HL-60/S4 treated with retinoic acid at 250 ng/mL for 4 days and 3 days (cell line): Measurements from ENCODE around the gene IGFBP4.

Experiments used
- in situ Hi-C: fragments of 300-500 bp; cut with MboI; formaldehyde crosslinking; loops from 2 replicates; pipeline ENCODE4 v1.7.0; 2022; ENCODE audit warnings: low sequenced_read_pairs

The IGFBP4 gene

DNA sequence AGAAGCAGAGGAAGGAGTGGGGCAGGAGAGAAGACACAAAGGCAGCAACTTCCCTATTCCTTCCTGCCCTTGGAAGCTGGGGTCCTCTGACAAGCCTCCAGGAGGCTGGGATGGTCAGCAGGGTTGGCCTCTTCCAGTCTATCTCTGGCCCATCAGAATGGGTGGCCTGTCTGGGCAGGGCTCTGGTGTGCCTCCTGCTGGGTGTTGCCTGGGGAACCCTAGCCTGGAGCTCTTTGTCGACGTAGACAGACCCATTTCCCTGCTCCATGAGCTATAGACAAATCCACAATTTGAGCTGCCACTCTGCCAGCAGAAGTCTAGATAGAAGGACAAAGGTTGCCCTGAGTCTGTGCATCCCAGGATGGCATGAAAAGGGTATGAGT is 11.4 kb downstream of the IGFBP4 start:
- in situ Hi-C loops = no loop called here

DNA sequence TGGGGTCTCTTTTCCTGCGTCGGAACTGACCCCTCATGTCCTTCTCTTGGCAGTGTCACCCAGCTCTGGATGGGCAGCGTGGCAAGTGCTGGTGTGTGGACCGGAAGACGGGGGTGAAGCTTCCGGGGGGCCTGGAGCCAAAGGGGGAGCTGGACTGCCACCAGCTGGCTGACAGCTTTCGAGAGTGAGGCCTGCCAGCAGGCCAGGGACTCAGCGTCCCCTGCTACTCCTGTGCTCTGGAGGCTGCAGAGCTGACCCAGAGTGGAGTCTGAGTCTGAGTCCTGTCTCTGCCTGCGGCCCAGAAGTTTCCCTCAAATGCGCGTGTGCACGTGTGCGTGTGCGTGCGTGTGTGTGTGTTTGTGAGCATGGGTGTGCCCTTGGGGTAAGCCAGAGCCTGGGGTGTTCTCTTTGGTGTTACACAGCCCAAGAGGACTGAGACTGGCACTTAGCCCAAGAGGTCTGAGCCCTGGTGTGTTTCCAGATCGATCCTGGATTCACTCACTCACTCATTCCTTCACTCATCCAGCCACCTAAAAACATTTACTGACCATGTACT is 13.2 kb downstream of the IGFBP4 start:
- in situ Hi-C loops = no loop called here

DNA sequence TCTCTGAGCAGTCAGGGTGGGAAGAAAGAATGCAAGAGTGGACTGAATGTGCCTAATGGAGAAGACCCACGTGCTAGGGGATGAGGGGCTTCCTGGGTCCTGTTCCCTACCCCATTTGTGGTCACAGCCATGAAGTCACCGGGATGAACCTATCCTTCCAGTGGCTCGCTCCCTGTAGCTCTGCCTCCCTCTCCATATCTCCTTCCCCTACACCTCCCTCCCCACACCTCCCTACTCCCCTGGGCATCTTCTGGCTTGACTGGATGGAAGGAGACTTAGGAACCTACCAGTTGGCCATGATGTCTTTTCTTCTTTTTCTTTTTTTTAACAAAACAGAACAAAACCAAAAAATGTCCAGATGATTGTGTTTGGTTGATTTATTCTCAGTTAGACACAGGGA is 14.1 kb downstream of the IGFBP4 start:
- in situ Hi-C loops = no loop called here

DNA sequence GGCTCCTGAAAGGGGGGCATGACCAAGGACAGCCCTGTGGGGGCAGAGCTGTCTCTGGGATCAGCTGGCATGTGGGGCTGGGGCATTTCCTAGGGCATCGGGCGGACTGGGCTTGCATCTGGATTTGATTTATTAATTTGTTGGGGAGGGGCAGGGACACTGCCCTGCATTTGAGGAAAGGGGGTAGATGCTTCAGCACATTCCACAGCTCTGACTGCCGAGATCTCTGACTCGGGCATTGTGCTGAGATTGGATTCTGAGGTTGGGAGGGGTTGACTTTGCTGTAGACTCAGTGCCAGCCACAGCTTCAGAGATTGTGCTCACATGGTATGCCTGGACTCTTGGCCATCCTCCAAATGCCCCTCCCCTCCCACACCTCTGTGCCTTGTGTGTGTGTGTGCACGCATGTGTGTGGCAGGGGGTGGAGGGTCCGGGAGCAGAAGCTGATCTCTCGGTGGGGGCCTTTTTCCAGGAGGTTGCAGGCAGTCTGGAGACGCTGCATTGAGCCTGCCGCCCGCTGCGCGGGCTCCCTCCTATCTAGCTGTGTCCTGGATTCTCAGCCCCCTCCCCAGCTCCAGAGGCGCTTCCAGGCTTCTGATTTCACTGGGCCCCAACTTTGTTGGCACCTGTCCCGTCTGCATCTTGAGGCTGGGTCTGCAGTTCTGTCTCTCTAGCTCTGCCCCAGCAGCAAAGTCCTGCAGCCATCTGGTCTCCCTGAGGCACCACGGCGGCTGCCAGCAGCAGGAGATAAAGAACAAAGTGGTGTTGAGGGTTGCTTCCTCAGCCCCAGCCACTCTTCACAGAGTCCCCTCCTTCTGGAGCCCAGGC is 14.9 kb downstream of the IGFBP4 start:
- in situ Hi-C loops = no loop called here

DNA sequence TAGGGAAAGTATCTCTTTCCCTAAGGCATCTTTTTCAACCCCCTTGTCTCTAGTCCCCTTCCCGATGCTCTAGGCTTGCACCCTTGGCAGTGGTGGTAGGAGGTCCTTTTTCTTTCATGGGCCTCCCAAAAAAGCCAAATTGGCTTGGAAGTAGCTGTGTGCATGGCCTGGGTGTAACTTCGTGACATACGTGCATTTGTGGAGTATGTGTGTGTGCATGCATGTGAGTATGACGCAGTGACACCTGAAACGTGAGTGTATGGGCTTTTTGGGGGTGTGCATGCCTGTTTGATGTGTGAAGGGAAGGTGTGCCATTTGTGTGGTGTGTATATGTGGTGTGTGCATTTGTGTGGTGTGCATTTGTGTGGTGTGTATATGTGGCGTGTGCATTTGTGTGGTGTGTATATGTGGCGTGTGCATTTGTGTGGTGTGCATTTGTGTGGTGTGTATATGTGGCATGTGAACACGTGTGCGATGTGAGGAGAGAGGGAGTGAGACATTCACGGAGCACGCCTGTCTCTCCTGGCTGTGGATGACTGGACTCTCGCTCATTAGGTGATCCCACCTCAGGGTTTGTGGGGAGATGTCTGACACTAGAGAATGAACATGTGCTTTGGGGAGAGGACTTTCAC is 15.7 kb downstream of the IGFBP4 start:
- in situ Hi-C loops = no loop called here

DNA sequence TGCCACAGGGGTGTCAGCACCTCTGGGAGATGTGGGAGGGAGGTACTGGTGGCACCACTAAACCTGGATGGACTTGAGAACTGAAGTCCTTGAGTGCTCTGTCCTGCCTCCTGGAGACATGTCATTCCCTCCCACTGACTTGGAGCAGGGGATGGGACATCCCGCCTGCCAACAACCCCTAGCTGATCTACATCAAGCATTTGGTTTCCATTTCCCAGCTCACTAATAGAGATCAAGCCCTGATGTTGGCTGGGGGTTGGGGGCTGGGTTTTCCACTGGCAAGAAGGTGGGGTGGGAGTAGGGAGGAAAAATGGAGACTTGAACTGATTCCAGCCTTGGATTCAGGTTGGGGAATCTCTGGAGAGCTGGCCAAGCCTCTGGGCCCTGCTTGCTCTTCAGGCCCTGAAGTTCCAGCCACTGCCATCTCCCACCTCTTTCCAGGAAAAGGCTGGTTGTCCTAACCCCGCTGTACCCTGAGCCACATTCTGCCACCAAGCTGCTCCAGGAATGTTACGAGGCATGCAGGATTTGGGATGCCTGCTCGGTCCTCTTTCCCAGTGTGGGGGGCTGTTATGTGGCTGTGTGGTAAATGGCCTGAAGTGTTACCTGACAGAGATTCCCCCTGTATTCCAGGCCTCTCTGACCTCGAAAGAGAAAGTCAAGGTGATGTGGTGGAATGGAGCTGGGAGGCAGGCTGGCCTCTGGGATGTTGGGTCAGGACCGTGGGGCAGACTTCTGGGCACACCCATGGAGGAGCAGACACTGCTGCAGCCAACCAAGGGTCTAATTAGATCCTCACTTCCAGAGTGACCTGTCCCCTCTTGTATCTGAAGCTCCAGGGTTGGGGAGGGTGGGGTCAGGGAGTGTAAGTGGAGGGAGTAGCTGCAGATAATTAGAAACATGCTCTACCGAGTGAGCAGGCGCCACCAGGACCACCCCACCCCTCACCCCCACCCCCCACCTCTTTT is 16.7 kb downstream of the IGFBP4 start:
- in situ Hi-C loops = no loop called here

DNA sequence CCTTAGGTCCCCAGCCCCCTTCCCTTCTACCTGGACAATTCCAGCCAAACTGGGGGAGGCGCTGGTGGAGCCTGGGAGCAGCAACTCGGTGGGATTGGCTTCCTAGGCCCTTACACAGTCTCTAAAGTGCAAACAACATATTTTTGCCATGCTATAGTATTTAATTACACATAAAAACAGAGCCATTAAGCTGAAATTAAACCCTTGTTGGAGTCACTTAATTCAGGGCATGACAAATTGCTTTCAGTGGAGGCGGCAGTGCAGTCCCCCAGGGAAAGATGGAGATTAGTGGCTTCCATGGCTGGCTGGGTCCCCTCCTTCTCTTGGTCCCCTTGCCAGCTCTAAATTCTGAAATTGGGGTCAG is 17.3 kb downstream of the IGFBP4 start:
- in situ Hi-C loops = no loop called here

DNA sequence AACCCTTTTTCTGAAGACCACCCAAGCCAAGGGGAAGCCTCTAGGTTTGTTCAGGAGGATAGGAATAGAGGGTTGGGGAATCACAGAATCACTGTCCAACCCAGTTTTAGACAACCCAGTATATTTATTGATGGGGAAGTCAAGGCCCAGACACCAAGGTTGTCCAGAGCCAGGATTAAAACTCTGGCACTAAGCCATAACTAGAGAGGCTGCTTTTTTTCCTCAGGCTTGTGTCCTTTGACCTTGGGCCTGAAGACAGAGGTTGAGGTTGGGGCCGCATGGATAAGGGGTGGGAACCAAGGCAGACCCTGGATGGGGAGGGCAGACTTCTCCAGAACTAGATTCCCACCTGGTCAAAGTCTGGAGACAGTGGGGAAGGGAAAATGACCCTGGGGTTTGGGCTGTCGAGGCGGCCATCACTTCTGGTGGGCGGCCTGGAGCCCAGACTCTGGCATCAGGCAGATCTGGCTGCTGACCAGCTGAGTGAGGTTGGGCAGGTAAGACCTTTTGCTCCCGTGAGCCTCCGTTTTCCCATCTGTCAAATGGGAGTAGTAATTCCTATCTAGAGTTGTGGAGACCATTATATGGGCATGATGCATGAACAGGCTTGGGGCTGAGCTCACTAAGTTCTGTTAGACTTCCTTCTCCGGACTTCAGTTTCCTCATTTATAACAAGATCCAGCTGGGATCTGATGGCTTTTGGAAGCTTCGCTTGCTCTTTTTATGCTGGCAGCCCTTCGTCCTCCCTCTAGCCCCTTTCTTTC is 17.9 kb downstream of the IGFBP4 start:
- in situ Hi-C loops = no loop called here

DNA sequence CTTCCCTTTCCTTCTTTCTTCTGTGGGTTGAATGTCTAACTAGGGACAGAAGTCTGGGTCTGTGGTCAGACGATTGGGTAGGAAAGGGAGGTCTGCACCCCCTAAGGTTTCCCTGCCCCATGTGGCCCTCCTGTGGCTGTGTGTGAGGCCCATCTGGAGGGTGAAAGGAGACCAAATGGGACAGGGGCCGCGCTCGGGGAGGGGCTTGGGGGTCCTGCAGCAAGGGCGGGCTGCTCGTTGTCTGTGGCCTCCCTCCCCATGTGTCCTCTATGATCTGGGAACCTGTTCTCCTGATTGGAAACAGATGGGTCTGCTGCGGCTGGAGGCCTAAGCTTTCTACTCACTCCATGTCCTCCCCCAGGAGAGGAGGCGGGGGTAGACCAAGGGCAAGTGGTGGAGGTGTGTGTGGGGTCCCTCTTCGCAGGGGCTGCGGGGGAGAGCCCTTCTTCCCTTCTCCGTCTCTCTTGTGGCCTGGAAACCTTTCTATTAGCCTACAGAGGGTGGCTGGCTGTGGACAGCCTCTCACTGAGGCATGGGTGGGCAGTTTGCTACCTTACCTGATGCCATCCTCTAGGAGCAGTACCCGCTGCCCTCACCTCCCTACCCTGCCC is 18.6 kb downstream of the IGFBP4 start:
- in situ Hi-C loops = no loop called here

DNA sequence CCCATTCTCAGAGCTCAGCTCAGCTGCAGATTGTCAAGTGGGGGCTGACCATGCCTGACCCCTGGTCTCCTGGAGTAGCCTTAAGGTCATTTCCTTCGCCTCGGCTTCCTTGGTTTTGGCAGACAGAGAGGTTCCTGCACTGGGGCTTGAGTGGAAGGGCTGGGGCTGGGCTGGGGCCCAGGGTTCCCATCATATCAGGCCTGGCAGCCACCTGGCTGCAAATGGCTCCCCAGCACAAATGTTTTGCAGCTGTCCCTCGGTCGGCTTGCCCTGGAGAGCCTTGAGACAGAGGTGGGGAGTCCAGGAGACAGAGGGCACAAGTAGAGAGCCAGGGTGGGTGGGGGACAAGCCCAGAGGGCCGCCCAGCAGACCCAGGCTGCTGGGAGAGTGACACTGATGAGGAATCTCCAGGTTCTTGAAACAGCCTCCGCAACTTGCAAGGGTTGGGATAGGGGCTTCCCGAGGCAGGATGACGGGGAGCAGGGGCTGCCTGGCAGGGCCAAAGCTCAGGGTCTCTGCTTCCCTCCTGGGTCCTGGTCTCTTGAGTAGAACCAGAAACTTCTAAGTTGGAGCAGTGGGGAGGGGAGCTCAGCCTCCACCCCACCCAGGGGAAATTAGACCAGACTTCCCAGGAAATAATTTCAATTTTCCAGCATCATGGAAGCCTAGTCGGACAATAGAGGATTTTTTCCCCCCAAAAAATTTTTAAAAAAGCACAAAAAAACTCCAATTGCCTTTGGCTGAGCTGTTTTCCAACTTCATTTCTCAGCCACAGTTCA is 19.3 kb downstream of the IGFBP4 start:
- in situ Hi-C loops = no loop called here

DNA sequence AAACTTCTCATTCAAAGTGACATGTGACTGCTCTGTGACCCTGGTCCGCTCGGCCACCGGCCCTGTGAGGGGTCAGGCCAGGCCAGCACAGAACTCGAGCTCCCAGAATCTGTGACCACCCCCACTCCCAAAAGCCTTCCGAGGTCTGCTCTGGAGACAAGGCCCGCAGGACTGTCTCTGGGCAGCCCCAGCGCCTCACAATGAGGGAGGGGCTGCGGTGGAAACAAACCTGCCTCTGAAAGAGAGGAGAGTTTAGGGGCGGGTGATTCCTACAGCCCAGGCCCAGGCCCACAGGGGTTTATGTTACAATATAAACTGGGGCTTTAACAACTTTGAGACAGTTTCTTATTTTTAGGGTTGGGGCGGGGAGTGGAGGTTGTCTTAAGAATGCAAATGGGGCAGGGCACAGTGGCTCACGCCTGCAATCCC is 19.9 kb downstream of the IGFBP4 start:
- in situ Hi-C loops = no loop called here

DNA sequence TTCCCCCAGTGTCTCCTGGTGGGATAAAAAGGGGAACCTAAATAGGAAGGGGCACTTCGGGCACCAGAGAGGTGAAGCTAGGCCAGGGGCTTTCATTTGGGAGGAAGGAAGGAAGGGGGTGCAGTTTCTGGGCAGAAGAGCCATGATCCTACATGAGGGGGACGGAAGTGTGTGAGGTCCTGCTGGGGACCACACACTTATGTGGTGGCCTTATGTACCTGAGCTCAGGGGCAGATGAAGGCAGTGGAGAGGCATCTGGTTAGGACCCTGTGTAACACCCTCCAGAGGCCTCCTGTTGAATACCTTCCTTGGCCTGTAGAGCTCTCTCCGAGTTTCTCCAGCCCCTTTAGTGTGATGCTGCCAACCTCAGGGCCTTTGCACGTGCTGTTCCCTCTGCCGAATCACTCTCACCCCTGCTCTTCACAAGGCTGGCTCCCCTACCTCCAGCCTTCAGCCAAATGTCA is 21.2 kb downstream of the IGFBP4 start:
- in situ Hi-C loops = no loop called here

DNA sequence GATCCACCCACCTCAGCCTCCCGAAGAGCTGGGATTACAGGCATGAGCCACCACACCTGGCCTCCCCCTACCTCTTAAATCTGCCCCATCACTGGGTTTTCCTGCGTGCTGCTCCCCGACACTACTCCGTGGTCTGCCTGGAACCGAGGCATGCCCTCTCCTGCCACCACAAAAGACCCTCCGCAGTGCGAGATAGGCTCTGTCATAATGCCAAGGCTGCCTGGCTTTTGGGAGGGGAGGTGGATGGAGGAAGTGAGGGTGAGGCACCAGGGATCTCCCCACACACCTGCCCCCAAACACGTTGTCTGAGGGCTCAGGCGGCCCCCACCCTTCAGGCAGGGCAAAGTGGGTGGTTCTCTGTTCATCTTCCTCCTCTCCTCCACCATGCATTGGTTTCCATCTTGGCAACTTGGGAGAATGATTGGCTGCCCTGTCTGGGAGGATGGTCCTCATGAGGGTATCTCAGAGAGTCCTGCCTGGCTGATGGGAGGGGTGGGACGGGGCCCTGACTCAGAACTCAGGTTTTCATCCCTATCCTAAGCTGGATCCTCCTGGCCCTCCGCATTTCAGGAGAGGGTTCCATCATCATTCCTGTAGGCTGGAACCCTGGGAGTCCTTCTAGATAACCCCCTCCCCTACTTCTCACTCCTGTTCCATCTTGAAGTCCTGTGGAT is 23.2 kb downstream of the IGFBP4 start:
- in situ Hi-C loops = no loop called here

DNA sequence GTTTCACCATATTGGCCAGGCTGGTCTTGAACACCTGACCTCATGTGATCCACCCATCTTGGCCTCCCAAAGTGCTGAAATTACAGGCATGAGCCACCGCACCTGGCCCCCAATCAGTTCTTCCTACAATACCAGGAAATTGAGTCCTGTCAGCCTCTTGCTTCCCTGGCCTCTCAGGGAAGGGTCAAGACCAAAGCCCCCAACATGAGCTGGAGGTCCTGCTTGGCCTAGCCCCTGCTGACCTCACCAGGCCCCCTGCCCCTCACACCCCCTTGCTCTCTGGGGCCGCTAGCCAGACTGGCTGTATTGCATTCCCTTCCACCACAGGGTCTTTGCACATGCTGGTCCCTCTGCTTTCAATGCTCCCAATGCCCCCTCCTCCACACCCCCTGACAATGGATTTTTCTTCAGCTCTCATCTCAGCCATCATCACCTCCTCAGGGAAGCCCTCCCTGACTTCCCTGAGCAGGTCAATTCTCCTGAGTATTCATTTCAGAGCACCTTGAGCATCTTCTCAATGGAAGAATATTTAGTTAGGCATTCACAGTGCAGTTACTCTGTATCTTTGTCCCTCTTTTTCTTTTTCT is 24.1 kb downstream of the IGFBP4 start:
- in situ Hi-C loops = no loop called here

DNA sequence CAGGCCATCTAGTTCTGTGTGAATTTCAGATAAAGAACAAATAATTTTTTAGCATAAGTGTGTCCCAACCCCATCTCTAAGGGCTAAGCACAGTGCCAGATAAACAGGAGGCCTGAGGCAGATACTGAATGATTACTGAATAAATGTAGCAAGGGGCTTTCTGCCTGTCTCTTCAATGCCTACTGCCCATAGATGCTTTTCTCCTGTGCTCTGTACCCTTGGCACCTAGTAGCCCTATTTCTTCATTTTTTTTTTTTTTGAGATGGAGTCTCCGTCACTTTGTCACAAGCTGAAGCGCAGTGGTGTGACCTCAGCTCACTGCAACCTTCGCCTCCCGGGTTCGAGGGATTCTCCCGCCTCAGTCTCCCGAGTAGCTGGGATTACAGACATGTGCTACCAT is 25.3 kb downstream of the IGFBP4 start:
- in situ Hi-C loops = no loop called here

DNA sequence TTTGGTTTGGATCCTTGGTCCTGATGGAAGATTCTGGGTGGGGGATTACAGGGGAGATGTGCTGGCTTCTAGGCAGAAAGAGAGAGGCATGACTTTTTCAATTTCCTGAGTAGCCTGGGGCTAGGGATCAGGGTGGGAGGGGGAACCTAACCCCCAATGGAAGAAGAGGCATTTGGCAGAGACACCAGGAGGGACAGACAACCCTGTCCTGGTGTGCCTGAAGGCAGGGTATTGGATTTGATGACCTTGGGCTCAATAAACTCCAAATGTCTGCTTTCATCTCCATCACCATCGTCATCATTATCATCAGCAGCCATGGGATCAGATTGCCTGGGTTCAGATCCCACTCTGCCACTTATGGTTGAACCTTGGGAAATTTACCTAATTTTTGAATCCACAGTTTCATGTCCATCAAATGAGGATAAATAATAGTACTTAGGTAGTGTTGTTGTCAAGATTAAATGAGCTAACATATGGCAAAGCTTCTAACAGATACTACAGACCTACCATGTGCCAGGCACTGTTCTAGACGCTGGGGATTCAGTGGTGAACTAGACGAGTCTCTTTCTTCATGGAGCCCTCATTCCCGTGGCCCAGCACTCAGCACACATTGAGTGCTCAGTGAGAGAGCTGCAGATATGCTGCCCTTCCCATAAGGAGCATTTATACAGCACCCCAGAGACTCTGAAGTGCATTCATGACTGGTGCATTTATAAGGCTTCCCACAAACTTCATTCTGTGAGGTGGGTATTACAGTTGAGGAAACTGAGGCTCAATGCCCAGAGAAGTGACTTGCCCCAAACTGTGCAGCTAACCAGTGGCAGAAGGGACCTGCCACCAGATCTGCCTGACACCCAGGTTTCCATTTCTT is 26.8 kb downstream of the IGFBP4 start:
- in situ Hi-C loops = no loop called here
